K562 (cell line): ENCODE measurements around the gene TBXA2R. TPM values are rescaled to one million over a fixed set of nuclear protein-coding genes. Genes with fewer than 3 reads are reported as not detected.

ENCODE experiments used
- CLOCK ChIP-seq: fragments of 250-450 bp; sonication (Bioruptor Pico); IDR thresholded peaks from 2 replicates; pipeline ENCODE4 v1.4.0; 2020; ENCODE audit warnings: mild to moderate bottlenecking, moderate library complexity, borderline replicate concordance
- MCM3 ChIP-seq: fragments of 450-650 bp; IDR thresholded peaks from 2 replicates; pipeline ENCODE4 v1.6.1; 2016
- POLR2A ChIP-seq: fragments of 450-650 bp; conservative IDR thresholded peaks from 2 replicates; pipeline ENCODE4 v1.6.1; 2016
- SRSF1 ChIP-seq: fragments of 200-400 bp; formaldehyde crosslinking; IDR thresholded peaks from 2 replicates; pipeline ENCODE4 v1.6.1; 2017; ENCODE audit warnings: mild to moderate bottlenecking, low read depth, low read length, moderate library complexity
- TARDBP ChIP-seq: fragments of 450-650 bp; IDR thresholded peaks from 2 replicates; pipeline ENCODE4 v1.6.1; 2016
- THRA ChIP-seq: fragments of 450-650 bp; IDR thresholded peaks from 2 replicates; pipeline ENCODE4 v1.6.1; 2017; ENCODE audit warnings: mild to moderate bottlenecking, moderate library complexity
- ZBTB40 ChIP-seq, 2 experiments: fragments of 450-650 bp in 1 of 2; sonication (generic) in 1 of 2; formaldehyde crosslinking in 1 of 2; IDR thresholded peaks; 2 replicates each; pipeline versions ENCODE4 v1.7.1 to v1.9.0; 2016 to 2022; ENCODE audit warnings: inconsistent platforms in 1 of 2, mild to moderate bottlenecking in 1 of 2, missing genetic modification reagents in 1 of 2
- ZKSCAN3 ChIP-seq: fragments of 250-450 bp; sonication (Bioruptor Pico); IDR thresholded peaks from 2 replicates; pipeline ENCODE4 v1.4.0; 2020
- ZNF707 ChIP-seq: fragments of 250-450 bp; sonication (Bioruptor Pico); conservative IDR thresholded peaks from 2 replicates; pipeline ENCODE4 v1.8.0; 2022; ENCODE audit warnings: inconsistent platforms, mild to moderate bottlenecking, moderate library complexity
- ZNF785 ChIP-seq: fragments of 250-450 bp; sonication (Bioruptor Pico); IDR thresholded peaks from 2 replicates; pipeline ENCODE4 v1.4.0; 2020; ENCODE audit warnings: mild to moderate bottlenecking
- polyA plus RNA-seq, 8 experiments: library from polyadenylated mRNA; depleted of rRNA in 4 of 8; stranded (reverse) in 5 of 8; unstranded in 3 of 8; fragments of >200 nt; fragmentation: Nextera tagmentation in 2 of 8; fragmentation: Illumina TruSeq in 1 of 8; extraction: Ambion mirVana in 2 of 8; extraction: Trizol in 1 of 8; gene quantifications; 2 replicates each; pipeline versions ENCODE4 v1.2.1 to v1.2.3, GENCODE V29; 2011 to 2014; ENCODE audit warnings: inconsistent platforms in 1 of 8, missing spikeins in 1 of 8
- total RNA-seq, 7 experiments: library from RNA; depleted of rRNA in 6 of 7; stranded (reverse); fragments of >200 nt in 6 of 7; fragmentation: Illumina TruSeq in 2 of 7; extraction: Trizol in 2 of 7; gene quantifications; 2 replicates each; pipeline versions ENCODE4 v1.2.1 to v1.2.3, GENCODE V29; 2011 to 2021; ENCODE audit warnings: low replicate concordance in 1 of 7

Gene TBXA2R
- total and polyA plus RNA-seq, 9 of the 15 experiments (the other 6 are each of a cell fraction or from before 2014, with no cell fraction given), result 1.5 to 24.0 (median 2.8) TPM

GRCh38 chr19:3557461-3558248 is 49.0 kb downstream of the TBXA2R start, which contains the start of gene MFSD12 (continued):
- TF ChIP-seq CLOCK (CRISPR knock-in tag), result no peak
- peak; percentile 68 for TF ChIP-seq POLR2A
- no peak for TF ChIP-seq MCM3
- TF ChIP-seq TARDBP, result peak; percentile 12; the same call in 1 of the 2 replicates
- peak; percentile 52 for TF ChIP-seq ZBTB40 (IDR thresholded peaks at IDR 0.05)
- no peak for TF ChIP-seq ZBTB40 (CRISPR knock-in tag; IDR thresholded peaks at IDR 0.05)
- no peak for TF ChIP-seq ZNF785 (CRISPR knock-in tag)
- TF ChIP-seq THRA, result no peak
- no peak for TF ChIP-seq ZKSCAN3 (CRISPR knock-in tag)
- no peak for TF ChIP-seq ZNF707 (CRISPR knock-in tag)
- TF ChIP-seq SRSF1, result no peak
